Body of pancreas (tissue), 4 donors: ENCODE results near the gene STIM1. TPM values are rescaled to one million over a fixed set of nuclear protein-coding genes. Genes with fewer than 3 reads are reported as not detected.

ENCODE experiments used
- ATAC-seq: fragments of 150-250 bp; one replicate; pipeline ENCODE4 v1.9.1; 2016
- DNase-seq, 4 donors: peaks; one replicate each; pipeline ENCODE4 v3.0.0-alpha.2; 2019
- H3K27ac ChIP-seq, 4 donors: fragments of 200-600 bp; sonication (generic); 1 replicate in 3 of 4; 2 replicates in 1 of 4; pipeline versions ENCODE4 v1.5.1 to v1.6.1; 2016 to 2019; ENCODE audit warnings: mild to moderate bottlenecking in 1 of 4, mixed read lengths in 1 of 4, moderate library complexity in 1 of 4
- H3K27me3 ChIP-seq, 2 donors: fragments of 200-600 bp; sonication (generic); one replicate each; pipeline ENCODE4 v1.6.0; 2016; ENCODE audit warnings: mild to moderate bottlenecking in 1 of 2
- H3K36me3 ChIP-seq, 2 donors: fragments of 200-600 bp; sonication (generic); replicated peaks in 1 of 2; 2 replicates each; pipeline ENCODE4 v1.5.1; 2016; ENCODE audit warnings: low read depth in 2 of 2; ENCODE audit not compliant: insufficient read depth in 1 of 2
- H3K4me1 ChIP-seq: fragments of 200-600 bp; sonication (generic); one replicate; pipeline ENCODE4 v1.6.0; 2016
- H3K4me3 ChIP-seq, 2 donors: fragments of 200-600 bp; sonication (generic); 1 replicate in 1 of 2; 2 replicates in 1 of 2; pipeline ENCODE4 v1.5.1; 2016 to 2019
- H3K9me3 ChIP-seq, 3 donors: fragments of 200-600 bp; sonication (generic); 1 replicate in 2 of 3; 2 replicates in 1 of 3; pipeline ENCODE4 v1.5.1; 2016
- POLR2A ChIP-seq, 3 donors: fragments of 450-650 bp; IDR thresholded peaks; one replicate each; pipeline ENCODE4 v1.6.1; 2016; ENCODE audit warnings: antibody characterized with exemption in 3 of 3, mild to moderate bottlenecking in 2 of 3
- WGBS, 2 donors: methylation state at CpG; one replicate each; pipeline ENCODE4 v1.1.5; 2017; 5-methylcytosine and 5-hydroxymethylcytosine counted together
- intact Hi-C: fragments of 100-400 bp; cut with DNase I; formaldehyde crosslinking; loops from one replicate; pipeline ENCODE4 v1.15.1; 2023
- total RNA-seq, 2 donors: library from RNA; depleted of rRNA; stranded (reverse); fragments of >200 nt; gene quantifications; one replicate each; pipeline ENCODE4 v1.1.0, GENCODE V29; 2016
- TF ChIP-seq, protein P1 (sequence below), 7 experiments: fragments of 450-650 bp in 4 of 7; fragments of 200-600 bp in 3 of 7; sonication (generic) in 3 of 7; IDR thresholded peaks; one replicate each; pipeline ENCODE4 v1.5.1; 2016 to 2019; ENCODE audit warnings: antibody characterized with exemption in 7 of 7

Gene STIM1
- total RNA-seq, 2 donors from 2014 or later, result 20.4 to 24.6 TPM

DNA sequence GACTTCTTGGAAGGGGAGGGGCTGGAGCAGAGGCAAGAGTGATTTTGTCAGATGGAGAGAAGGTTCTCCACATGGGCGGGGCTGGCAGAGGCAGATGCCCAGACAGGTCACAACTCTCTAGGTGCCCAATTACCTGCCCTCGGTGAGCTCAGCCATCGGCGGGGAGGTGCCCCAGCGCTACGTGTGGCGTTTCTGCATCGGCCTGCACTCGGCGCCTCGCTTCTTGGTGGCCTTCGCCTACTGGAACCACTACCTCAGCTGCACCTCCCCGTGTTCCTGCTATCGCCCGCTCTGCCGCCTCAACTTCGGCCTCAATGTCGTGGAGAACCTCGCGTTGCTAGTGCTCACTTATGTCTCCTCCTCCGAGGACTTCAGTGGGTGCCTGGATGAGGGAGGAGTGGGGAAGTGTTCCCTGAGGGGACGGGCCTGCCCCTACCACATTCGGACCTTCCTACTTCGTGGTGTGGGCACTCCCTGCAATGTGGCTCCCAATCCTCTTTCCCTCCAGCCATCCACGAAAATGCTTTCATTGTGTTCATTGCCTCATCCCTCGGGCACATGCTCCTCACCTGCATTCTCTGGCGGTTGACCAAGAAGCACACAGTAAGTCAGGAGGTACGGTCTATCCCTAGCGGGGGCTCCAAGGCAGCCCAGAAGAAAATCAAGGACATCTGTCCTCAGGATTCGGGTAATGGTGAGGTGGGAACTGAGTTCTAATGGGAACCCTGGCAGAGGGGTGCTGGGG, 31.5 kb upstream of the STIM1 start:
- DNase-seq, result no peak
- H3K27ac ChIP-seq, result no peak overlapping the region
- no peaks in the 10 kb centered on the region for H3K27me3 ChIP-seq
- ATAC-seq, result no peak
- 88 to 92% methylated on average over 28 of the region's 30 CpGs for WGBS, 2 donors
- TF ChIP-seq, protein P1, sequence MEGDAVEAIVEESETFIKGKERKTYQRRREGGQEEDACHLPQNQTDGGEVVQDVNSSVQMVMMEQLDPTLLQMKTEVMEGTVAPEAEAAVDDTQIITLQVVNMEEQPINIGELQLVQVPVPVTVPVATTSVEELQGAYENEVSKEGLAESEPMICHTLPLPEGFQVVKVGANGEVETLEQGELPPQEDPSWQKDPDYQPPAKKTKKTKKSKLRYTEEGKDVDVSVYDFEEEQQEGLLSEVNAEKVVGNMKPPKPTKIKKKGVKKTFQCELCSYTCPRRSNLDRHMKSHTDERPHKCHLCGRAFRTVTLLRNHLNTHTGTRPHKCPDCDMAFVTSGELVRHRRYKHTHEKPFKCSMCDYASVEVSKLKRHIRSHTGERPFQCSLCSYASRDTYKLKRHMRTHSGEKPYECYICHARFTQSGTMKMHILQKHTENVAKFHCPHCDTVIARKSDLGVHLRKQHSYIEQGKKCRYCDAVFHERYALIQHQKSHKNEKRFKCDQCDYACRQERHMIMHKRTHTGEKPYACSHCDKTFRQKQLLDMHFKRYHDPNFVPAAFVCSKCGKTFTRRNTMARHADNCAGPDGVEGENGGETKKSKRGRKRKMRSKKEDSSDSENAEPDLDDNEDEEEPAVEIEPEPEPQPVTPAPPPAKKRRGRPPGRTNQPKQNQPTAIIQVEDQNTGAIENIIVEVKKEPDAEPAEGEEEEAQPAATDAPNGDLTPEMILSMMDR (IDR thresholded peaks at IDR 0.05), result no peak
- TF ChIP-seq POLR2A (IDR thresholded peaks at IDR 0.05), result no peak
- H3K4me3 ChIP-seq, result no peak overlapping the region
- intact Hi-C loops, result no loop called here
- H3K36me3 ChIP-seq, result peaks cover 0 to 8% of the 10 kb centered on the region in 2 donors
- no peaks in the 10 kb centered on the region for H3K9me3 ChIP-seq
- H3K4me1 ChIP-seq, result no peaks in the 10 kb centered on the region

DNA sequence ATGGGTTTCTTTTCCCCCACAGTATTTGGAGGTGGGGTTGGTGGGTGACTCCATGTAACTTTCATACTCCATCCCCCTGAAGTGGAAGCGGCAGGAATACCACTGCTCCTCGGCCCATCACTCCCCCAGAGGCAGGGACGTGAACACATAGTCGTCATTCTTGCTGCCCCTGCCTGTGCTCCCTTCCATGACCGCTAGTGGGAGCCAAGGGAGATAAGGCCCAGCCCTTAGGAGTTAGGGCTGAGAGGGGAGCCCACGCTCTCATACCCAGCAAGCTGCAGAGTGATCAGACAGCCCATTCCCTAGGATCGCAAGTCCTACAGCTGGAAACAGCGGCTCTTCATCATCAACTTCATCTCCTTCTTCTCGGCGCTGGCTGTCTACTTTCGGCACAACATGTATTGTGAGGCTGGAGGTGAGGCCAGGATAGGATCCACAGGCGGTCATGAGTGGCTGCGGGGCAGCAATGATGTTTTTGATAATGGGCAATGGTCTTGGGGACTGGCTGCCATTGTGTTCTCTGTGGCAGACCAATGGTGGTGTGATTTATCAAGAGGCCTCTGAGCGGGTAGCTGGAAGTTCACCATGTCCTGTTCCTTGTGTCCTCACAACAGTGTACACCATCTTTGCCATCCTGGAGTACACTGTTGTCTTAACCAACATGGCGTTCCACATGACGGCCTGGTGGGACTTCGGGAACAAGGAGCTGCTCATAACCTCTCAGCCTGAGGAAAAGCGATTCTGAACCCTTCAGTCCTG, 30.6 kb upstream of the STIM1 start:
- Histone ChIP-seq H3K9me3 (no peaks in the 10 kb centered on the region), H3K27me3 (no peaks in the 10 kb centered on the region), H3K4me3 (no peak overlapping the region), H3K36me3 (peaks cover 0 to 8% of the 10 kb centered on the region in 2 donors), H3K27ac (no peak overlapping the region), H3K4me1 (no peaks in the 10 kb centered on the region)
- peak; percentile 66 for ATAC-seq
- peak; percentile 62 to 72 (median 67) for DNase-seq
- intact Hi-C loops, result no loop called here
- TF ChIP-seq, protein P1 (IDR thresholded peaks at IDR 0.05), result peak; percentile 39 to 72 (median 57)
- no peak for TF ChIP-seq POLR2A (IDR thresholded peaks at IDR 0.05)
- 77 to 80% methylated on average over 14 to 18 of the region's 18 CpGs for WGBS, 2 donors

DNA sequence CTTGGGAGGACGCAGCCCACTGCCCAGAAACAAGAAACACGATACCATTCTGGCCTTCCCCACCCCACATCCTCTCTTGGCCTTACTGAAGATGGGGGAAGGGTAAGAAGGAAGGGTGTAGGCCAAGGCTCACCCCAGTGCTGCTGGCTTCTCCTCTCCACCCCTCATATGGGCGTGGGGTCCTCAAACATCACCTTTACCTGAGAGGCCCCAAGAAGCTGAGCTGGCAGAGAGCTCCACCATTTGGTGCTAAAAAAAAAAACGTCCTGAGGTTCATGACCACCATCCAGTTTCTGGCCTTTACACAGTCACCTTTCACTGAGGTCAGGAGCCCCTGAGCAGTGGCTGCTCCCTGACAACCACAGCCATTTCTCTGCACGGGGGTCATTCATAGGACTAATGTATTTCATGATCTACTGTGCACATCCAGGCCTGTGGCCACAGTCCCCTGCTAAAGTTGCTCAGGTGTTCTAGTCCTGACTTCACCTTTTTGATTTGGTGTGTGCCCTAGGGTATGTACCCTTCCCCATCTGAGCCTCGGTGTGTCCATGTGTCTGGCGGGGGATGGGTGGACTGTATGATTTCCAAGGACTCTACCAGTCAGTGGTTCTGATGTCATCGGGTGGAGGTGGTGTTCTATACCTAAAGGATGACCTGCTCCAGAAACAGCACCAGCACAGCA, 29.9 kb upstream of the STIM1 start:
- H3K27ac ChIP-seq, result no peak overlapping the region
- no peak overlapping the region for H3K4me3 ChIP-seq
- no peaks in the 10 kb centered on the region for H3K27me3 ChIP-seq
- intact Hi-C loops, result no loop called here
- peaks cover 0 to 8% of the 10 kb centered on the region in 2 donors for H3K36me3 ChIP-seq
- no peaks in the 10 kb centered on the region for H3K4me1 ChIP-seq
- 77 to 79% methylated on average over 8 of the region's 8 CpGs for whole genome bisulfite sequencing, 2 donors
- no peak for ATAC-seq
- H3K9me3 ChIP-seq, result no peaks in the 10 kb centered on the region
- no peak for DNase-seq
- TF ChIP-seq, protein P1 (IDR thresholded peaks at IDR 0.05), result no peak
- no peak for TF ChIP-seq POLR2A (IDR thresholded peaks at IDR 0.05)

DNA sequence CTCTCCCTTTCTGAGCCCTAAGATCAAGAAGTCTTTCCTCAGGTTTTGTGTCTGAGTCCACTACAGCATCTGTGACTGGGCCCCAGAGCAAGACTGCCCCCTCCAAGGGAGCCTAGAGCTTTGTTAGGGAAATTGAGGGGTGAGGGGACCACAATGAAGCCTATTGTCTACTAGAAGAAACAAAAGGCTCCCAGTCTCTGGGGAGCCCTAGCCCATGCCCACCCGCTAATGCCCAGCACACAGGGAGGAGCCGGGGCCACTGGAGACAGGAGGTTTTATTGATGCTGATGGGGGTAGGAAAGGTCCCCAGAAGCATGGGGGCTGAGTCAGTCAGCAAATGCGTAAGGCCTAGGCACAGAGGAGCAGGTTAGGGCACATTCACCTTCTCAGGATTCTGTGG, 28.7 kb upstream of the STIM1 start:
- 92 to 100% methylated on average over 3 of the region's 3 CpGs for WGBS, 2 donors
- no peak overlapping the region for H3K4me3 ChIP-seq
- no peaks in the 10 kb centered on the region for H3K9me3 ChIP-seq
- intact Hi-C loops, result no loop called here
- H3K27ac ChIP-seq, result no peak overlapping the region
- ATAC-seq (no peak), DNase-seq (no peak)
- no peaks in the 10 kb centered on the region for H3K4me1 ChIP-seq
- peaks cover 0 to 8% of the 10 kb centered on the region in 2 donors for H3K36me3 ChIP-seq
- no peak for TF ChIP-seq POLR2A (IDR thresholded peaks at IDR 0.05)
- TF ChIP-seq, protein P1 (IDR thresholded peaks at IDR 0.05), result no peak
- H3K27me3 ChIP-seq, result no peaks in the 10 kb centered on the region
